Vagina (tissue), 2 donors: ENCODE data around the gene SCARF1.

Experiments
- POLR2A ChIP-seq, 2 donors: fragments of 450-650 bp; IDR thresholded peaks; one replicate each; pipeline ENCODE4 v1.6.1; 2017; ENCODE audit warnings: antibody characterized with exemption in 2 of 2, mild to moderate bottlenecking in 2 of 2, moderate library complexity in 2 of 2
- POLR2AphosphoS5 ChIP-seq, 2 donors: sonication (generic); formaldehyde crosslinking; IDR thresholded peaks; one replicate each; pipeline ENCODE4 v1.9.0; 2017; ENCODE audit warnings: antibody characterized with exemption in 2 of 2, mild to moderate bottlenecking in 2 of 2, low read depth in 1 of 2; ENCODE audit not compliant: insufficient read depth in 1 of 2

- TF ChIP-seq POLR2A (IDR thresholded peaks at IDR 0.05) (no peak), POLR2AphosphoS5 (IDR thresholded peaks at IDR 0.05; ENCODE audit: insufficient read depth in 1 of 2, low read depth in 1 of 2) (no peak)
These were observed 20.0 kb downstream of the SCARF1 start for GRCh38 chr17:1625581-1625980.
